Hematopoietic multipotent progenitor cell treated with erythropoietin and hydrocortisone succinate and interleukin-3 and kit ligand, for 6 days (in vitro differentiated cells): Measurements from ENCODE around the gene GPR3.
A peak's percentile ranks its signal among the peaks of the same experiment; 100 is the strongest.

Source experiments
- DNase-seq: peaks from one replicate; pipeline ENCODE4 v3.0.0-alpha.2; 2015

Gene GPR3

GRCh38 chr1:27358928-27359313 is 33.5 kb upstream of the GPR3 start:
- DNase-seq, result no peak

GRCh38 chr1:27359822-27360158 is 32.6 kb upstream of the GPR3 start:
- no peak for DNase-seq

DNA sequence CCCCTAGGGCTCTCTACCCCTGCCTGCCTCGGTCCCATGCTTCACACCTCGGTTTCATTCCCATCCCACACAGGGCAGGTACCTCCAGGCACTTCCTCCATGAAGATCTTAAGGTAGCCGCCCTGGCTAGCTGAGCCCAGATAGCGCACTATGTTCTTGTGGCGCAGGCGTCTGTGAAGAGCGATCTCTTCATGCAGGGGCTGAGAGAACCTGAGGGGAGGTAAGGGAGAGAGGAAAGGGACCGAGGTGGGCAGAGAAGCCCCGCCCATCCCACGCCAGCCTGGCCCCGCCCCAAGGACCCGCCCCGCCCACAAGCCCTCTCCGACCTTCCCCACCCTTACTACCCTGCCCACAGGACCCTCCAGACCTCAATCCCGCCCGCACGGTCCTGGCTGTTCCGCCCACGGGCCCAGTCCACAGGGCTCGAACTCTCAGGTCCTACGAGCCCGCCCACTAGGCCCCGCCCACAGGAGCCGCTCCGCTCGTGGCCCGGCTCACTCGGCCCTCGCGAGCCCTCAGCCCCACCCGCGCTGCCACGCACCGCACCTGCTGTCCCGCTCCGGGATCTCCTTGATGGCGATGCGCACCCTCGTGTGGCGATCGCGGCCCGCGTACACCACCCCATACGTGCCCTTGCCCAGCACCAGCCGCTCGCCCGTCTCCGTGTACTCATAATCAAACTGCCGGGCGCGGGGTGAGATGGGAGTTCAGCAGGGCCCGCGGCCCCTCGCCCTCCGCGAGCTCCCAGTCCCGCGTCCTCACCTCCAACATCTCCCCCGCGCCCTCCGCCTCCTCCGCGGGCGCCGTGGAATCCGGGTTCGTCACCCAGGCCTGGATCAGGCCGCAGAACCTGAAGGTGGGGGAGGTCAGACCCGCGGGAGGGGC is 32.0 kb upstream of the GPR3 start:
- peak; percentile 53 for DNase-seq

GRCh38 chr1:27361044-27361402 is 31.4 kb upstream of the GPR3 start:
- no peak for DNase-seq

DNA sequence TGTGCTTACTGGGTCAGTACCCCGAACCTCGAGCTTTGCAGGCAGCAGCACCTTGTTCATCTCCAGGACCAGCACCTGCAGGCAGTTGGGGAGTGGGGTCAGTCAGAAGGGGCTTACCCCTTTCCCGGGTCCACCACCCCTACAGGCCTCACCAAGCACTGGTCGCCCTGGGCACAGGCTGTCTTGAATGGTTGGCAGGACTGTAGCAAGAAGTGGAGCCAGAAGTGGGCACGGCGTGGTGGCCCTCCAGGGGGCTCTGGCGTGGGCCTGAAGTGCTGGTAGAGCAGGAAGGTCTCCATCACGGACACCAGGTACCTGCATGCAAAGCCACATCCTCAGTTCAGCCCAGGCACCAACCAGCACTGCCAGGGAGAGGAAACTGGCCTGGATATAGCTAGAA is 30.9 kb upstream of the GPR3 start:
- DNase-seq, result no peak

DNA sequence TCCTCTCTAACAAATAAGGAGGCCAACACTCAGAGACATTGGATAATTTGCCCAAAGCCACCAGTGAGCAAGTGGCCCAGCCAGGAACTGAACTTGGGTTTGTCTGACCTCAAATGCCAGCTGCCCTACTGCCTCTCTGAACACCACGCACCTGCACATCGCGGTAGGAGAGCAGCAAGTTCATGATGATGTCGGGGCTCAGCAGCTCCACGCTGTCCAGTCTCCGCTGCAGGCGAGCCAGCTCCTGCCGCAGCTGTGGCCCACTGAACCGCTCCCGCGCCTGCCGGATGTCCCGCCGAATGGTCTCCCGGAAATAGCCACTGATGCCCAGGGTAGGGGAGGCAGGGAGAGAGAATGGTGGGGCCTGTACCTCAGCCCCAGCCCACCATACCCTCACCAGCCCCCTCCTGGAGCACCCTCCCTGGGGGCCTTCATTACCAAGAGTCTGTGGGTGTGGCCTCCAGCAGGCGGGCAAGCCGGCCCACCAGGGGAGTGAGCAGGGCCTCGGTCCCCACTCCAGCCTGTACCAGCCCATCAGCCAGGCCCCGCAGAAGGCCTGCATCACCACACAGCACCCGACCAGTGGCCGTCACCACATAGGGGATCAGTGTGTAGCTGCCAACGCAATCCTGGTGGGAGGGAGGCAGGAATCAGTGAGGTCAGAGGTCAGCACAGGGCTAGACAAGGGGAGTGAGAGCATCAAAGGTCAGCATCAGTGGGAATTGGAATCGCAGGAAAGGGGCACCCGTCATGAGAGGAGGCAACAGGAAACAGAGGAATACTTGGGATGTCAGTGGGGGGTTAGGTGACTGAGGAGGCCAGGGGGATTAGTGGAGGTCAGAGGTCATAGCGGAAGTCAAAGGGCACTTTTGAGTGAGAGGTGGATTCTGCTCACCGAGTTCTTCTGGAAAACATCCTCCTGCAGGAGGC is 28.4 kb upstream of the GPR3 start:
- no peak for DNase-seq

DNA sequence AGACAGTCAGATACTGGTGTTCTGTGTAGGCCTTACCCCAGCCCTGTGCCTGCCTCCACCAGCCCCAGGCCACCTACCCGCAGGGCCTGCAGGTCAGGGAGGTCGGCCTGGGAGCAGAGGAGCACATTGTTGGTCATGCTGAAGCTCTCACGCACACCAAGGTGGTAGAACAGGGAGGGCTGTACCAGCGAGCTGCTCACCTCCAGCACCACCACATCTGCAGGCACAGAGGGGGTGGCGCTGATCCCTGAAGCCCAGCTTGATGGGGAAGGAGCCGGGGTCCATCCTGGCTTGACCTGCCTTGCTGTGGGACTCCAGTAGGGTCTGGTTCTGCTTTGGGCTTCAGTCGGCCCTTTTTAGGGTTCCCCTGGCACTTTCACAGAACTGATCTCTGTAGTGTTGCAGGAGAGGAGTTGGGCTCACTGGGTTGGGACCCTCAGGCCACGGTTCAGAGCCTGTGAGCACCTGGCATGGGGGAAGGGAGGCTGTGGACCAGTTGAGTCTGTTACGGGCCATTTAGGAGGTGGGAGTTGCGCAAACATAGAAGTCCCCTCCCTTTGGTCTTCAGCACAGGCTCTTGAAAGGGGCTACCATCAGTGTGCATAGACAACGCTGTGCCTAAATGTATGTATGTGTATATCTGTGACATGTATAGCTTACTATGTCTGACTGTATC is 27.6 kb upstream of the GPR3 start:
- no peak for DNase-seq

DNA sequence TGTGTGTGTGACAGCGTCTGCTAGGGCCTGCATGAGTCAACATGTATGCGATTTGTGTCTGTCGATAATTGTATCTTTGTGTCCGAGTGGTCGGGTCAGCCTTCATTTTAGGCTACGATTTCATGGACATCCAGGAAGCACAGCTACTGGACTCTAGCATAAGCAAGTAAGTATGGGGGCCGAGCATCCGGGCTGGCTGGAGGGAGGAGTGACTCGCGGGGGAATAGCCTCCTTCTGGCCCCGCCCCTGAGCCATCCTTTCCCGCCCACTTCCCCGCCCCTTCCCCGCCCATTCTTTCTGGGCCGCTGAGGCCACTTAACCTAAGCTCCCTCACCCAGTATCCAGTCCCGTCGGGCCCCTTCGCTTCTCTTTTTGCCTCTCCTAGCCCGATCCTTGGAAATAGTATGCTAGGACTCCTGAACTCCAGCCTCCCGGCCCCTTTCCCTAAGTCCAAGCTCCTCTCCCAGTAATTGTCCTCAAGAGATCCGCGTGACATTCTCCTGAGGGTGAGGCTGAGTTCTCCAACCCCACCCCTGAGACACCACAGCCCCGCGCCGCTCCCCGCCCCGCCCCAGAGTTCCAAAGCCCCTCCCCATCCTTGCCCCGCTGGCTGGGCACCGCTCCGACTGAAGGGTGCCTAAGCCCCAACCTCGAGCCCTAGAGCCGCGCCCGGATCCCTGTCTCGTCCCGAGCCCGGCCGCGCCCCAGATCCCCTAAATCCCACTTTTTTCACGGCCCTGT is 26.9 kb upstream of the GPR3 start:
- DNase-seq, result peak; percentile 88

GRCh38 chr1:27366113-27366410 is 26.4 kb upstream of the GPR3 start:
- DNase-seq, result peak; percentile 80

DNA sequence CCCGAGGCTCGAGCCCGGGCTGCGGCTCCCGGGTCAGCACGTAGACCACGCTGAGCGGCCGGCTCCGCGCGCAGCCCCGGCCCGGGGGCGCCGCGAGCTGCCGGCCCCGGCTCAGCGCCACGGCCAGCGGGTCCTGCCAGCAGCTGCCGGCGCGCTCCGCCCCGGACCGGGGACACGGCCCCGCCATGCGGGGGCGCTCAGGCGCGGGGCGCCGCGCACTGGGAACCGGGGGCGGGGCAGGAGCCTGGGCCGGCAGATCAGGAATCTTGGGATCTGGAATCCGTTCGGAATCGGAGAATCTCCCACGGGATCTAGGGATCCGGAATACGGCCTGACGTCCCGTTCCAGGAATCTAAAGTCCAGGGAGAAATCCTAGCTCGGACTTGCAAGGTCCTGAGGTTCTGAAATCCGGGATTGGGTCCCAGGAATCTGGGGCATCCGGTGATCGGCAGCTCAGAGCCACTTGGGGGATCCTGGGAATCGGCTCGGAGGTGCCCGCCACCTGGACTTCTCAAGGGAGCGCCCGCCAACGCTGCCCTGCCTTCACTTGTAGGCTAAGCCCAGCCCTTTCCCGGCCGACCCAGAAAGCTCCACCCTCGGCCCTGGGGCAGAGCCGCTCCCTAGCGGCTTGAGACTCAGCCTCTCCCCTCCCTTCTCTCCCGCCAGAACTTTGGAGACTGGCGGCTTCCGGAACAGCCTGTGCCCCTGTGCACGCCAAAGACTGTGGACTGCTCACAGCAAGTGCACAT is 25.8 kb upstream of the GPR3 start, which contains the start of gene MAP3K6:
TSS of gene MAP3K6 (minus strand) at position 551 of the 749 bp plus-strand sequence. CDS start at position 187, 364 bp downstream.
- DNase-seq, result peak; percentile 89

DNA sequence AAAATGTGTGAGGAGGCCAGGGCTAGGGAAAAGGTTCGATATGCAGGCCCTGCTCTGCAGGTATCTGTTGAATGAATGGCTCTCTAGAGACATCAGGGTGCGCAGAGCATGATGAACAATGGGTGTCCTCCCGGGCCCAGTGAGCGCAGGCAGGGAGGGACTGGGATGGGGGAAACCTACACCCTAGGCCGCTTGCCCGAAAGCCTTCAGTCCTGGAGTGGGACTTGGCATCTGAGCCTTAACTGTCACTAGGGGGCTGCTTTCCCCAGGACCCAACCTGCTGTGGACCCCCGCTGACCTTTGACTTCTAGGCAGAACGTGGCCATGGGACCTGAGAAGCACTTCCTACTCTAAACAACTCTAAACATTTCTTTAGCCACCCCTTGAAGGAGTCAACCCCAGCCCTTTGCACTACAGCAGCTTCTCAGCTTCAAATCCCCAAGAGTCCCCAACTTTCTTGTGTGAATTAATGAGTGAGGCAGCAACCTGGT is 25.2 kb upstream of the GPR3 start:
- DNase-seq, result no peak

DNA sequence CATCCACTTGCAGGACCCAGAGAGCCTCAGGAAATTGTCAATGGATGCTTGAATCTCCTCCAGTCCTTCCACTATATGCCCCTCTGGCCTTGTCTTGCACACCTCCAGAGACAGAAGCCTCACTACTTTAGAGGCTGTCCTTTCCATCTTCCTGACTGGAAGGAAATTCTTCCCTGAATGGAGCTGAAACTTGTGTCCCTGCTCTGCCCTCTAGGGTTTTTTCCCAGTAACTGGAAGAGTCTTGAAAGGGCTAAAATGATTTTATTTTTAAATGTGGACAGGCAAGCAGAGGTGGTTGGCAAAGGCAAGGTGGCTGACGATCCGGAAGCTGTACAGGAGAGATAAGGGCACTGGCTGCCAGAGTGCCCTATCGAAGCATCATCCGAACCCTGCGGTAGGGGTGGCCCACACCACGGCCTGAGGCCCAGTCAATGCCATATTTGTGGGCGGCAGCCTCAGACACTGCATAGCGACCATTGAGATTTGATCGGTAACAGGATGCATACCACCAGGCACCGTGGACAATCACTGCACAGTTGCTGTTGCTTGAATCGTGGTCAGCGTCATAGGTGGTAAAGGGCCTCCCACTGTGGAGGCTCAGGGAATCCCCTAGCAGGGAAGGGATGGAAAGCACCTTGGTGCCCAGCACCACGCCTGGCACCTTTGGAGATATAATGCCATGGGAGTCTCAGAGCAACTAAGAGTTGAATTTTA is 23.4 kb upstream of the GPR3 start:
- DNase-seq, result peak; percentile 95

GRCh38 chr1:27372022-27372807 is 20.2 kb upstream of the GPR3 start:
- DNase-seq, result no peak

- peak; percentile 38 for DNase-seq
Observed at GRCh38 chr1:27372808-27373690, 19.4 kb upstream of the GPR3 start.

- no peak for DNase-seq
Observed at GRCh38 chr1:27374362-27375086, 17.9 kb upstream of the GPR3 start, which contains the start of gene FCN3. Gene FCN3 (minus strand): TSS chr1:27374824. CDS start chr1:27374818, 6 bp downstream.

- DNase-seq, result no peak
Observed at GRCh38 chr1:27377760-27378495, 14.5 kb upstream of the GPR3 start.

GRCh38 chr1:27379564-27380122 is 12.8 kb upstream of the GPR3 start:
- no peak for DNase-seq
